ENCODE results near the gene RCN2. TPM values are rescaled to one million over a fixed set of nuclear protein-coding genes. Genes with fewer than 3 reads are reported as not detected.

Gene RCN2
- total and polyA plus RNA-seq, 2 experiments from 2014 or later = 170 to 327 TPM

DNA sequence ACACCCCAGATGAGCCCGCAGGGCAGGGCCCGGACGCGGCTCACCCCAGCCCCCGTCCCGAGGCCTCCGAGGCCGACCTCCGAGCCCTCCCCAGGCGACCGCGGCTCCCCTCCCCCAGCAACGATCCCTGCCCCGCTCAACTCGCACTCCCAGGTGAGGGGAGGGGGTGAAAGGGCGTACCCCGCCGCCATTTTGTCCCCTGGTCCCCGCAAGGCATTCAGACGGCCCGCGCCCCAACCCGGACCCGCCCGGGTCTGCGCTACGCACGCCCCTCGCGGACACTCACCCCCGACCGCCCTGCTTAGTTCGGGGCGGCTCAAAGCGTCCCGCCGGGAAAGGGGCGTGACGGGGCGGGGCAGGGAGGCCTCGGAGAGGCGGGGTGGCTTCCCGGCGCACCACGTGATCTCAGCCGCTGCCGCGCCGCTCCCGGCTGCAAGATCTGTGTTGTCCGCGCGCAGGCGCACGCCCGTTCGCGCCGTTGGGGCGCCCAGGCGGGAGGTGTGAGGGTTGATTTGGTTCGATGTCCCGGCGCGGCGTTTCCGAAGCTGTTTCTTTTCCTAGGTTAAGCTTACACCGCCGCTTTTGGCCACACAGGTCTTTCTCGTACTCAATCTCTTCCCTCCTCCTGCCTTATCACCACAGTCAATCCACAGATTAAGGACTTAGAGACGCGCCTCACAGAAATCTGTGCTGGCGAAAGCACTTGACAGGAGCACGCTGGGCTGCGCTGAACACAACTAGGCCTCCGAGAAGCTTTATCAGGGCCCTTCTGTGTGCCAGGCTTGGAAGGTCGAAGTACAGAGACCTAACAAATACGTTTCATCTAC lies 26.3 kb upstream of the RCN2 start, which contains the start of gene SCAPER:
TSS of gene SCAPER (minus strand) at position 328 of the 827 bp plus-strand sequence. CDS start 21,523 bp downstream, outside the sequence.
- peaks cover 13% of the 10 kb centered on the region for H3K27me3 Mint-ChIP-seq (ENCODE audit: insufficient read depth, low read depth, poor library complexity)
- H3K4me3 ChIP-seq = peak within 1 kb of the TSS; percentile 74
- ATAC-seq (peak; percentile 90), DNase-seq (ENCODE audit: low spot score) (peak; percentile 93)
- peak within 1 kb of the TSS; percentile 98 for H2AFZ ChIP-seq
- TF ChIP-seq POLR2AphosphoS5 (IDR thresholded peaks at IDR 0.05; ENCODE audit: low read depth) (peak; percentile 63), ZNF114 (CRISPR knock-in tag; IDR thresholded peaks at IDR 0.05) (no peak)
- peak within 1 kb of the TSS; percentile 93 for H3K27ac Mint-ChIP-seq
- peak within 1 kb of the TSS; percentile 81 for H3K27ac ChIP-seq (ENCODE audit: low read depth)
- H3K9me3 Mint-ChIP-seq = peaks cover 3% of the 10 kb centered on the region; the same call in 1 of the 3 replicates
- peaks cover 21% of the 10 kb centered on the region for H3K4me1 Mint-ChIP-seq
- peak within 1 kb of the TSS; percentile 89 for H3K4me3 Mint-ChIP-seq
- peaks cover 7% of the 10 kb centered on the region for H3K79me2 ChIP-seq (replicated peaks; ENCODE audit: insufficient read depth)
- H3K27me3 ChIP-seq (ENCODE audit: insufficient read depth) = peaks cover 15% of the 10 kb centered on the region
- H4K20me1 ChIP-seq (replicated peaks; ENCODE audit: insufficient read depth) = 0 out of 2 replicates have a peak, but pooled peaks cover 3% of the 10 kb centered on the region
- peak within 1 kb of the TSS; percentile 91 for H3K4me2 ChIP-seq
- no peaks in the 10 kb centered on the region for H3K9me2 ChIP-seq (ENCODE audit: insufficient read depth)
- H3K4me1 ChIP-seq (ENCODE audit: insufficient read depth) = peaks cover 19% of the 10 kb centered on the region
- peaks cover 7% of the 10 kb centered on the region; the same call in 1 of the 2 replicates for H3F3A ChIP-seq (replicated peaks; ENCODE audit: low read depth)
- H3K36me3 Mint-ChIP-seq (ENCODE audit: low read depth) = no peaks in the 10 kb centered on the region
- no peaks in the 10 kb centered on the region for H3K36me3 ChIP-seq (ENCODE audit: insufficient read depth)

- no peaks in the 10 kb centered on the region for H3K36me3 ChIP-seq (ENCODE audit: insufficient read depth)
- ATAC-seq (peak; percentile 5; the same call in 2 of the 3 replicates), DNase-seq (ENCODE audit: low spot score) (no peak)
- peak overlapping the region; percentile 91 for H3K4me2 ChIP-seq
- Mint-ChIP-seq H3K9me3 (peaks cover 3% of the 10 kb centered on the region; the same call in 1 of the 3 replicates), H3K4me1 (peaks cover 21% of the 10 kb centered on the region), H3K4me3 (peak overlapping the region; percentile 89), H3K27ac (peak overlapping the region; percentile 93; the same call in 1 of the 2 replicates), H3K36me3 (ENCODE audit: low read depth) (no peaks in the 10 kb centered on the region), H3K27me3 (ENCODE audit: insufficient read depth, low read depth, poor library complexity) (peaks cover 13% of the 10 kb centered on the region)
- peaks cover 19% of the 10 kb centered on the region for H3K4me1 ChIP-seq (ENCODE audit: insufficient read depth)
- H3K27me3 ChIP-seq (ENCODE audit: insufficient read depth) = peaks cover 15% of the 10 kb centered on the region
- H3K79me2 ChIP-seq (replicated peaks; ENCODE audit: insufficient read depth) = peaks cover 7% of the 10 kb centered on the region
- H3K9me2 ChIP-seq (ENCODE audit: insufficient read depth) = no peaks in the 10 kb centered on the region
- peak overlapping the region; percentile 98 for H2AFZ ChIP-seq
- 0 out of 2 replicates have a peak, but pooled peaks cover 3% of the 10 kb centered on the region for H4K20me1 ChIP-seq (replicated peaks; ENCODE audit: insufficient read depth)
- H3K27ac ChIP-seq (ENCODE audit: low read depth) = peak overlapping the region; percentile 81; the same call in 1 of the 2 replicates
- peaks cover 7% of the 10 kb centered on the region; the same call in 1 of the 2 replicates for H3F3A ChIP-seq (replicated peaks; ENCODE audit: low read depth)
- peak overlapping the region; percentile 74 for H3K4me3 ChIP-seq
- TF ChIP-seq EZH2phosphoT487 (IDR thresholded peaks at IDR 0.05; ENCODE audit: unreplicated experiment) (no peak), JUNB (IDR thresholded peaks at IDR 0.05; ENCODE audit: unreplicated experiment) (no peak), STAT1 (IDR thresholded peaks at IDR 0.05; ENCODE audit: unreplicated experiment) (no peak), CREB1 (CRISPR knock-in tag; IDR thresholded peaks at IDR 0.05; ENCODE audit: low read depth) (no peak), EZH2 (IDR thresholded peaks at IDR 0.05; ENCODE audit: low read depth, unreplicated experiment) (no peak), ETS1 (IDR thresholded peaks at IDR 0.05) (no peak), NANOG (IDR thresholded peaks at IDR 0.05; ENCODE audit: borderline replicate concordance) (no peak)
- TF ChIP-seq, protein P1, sequence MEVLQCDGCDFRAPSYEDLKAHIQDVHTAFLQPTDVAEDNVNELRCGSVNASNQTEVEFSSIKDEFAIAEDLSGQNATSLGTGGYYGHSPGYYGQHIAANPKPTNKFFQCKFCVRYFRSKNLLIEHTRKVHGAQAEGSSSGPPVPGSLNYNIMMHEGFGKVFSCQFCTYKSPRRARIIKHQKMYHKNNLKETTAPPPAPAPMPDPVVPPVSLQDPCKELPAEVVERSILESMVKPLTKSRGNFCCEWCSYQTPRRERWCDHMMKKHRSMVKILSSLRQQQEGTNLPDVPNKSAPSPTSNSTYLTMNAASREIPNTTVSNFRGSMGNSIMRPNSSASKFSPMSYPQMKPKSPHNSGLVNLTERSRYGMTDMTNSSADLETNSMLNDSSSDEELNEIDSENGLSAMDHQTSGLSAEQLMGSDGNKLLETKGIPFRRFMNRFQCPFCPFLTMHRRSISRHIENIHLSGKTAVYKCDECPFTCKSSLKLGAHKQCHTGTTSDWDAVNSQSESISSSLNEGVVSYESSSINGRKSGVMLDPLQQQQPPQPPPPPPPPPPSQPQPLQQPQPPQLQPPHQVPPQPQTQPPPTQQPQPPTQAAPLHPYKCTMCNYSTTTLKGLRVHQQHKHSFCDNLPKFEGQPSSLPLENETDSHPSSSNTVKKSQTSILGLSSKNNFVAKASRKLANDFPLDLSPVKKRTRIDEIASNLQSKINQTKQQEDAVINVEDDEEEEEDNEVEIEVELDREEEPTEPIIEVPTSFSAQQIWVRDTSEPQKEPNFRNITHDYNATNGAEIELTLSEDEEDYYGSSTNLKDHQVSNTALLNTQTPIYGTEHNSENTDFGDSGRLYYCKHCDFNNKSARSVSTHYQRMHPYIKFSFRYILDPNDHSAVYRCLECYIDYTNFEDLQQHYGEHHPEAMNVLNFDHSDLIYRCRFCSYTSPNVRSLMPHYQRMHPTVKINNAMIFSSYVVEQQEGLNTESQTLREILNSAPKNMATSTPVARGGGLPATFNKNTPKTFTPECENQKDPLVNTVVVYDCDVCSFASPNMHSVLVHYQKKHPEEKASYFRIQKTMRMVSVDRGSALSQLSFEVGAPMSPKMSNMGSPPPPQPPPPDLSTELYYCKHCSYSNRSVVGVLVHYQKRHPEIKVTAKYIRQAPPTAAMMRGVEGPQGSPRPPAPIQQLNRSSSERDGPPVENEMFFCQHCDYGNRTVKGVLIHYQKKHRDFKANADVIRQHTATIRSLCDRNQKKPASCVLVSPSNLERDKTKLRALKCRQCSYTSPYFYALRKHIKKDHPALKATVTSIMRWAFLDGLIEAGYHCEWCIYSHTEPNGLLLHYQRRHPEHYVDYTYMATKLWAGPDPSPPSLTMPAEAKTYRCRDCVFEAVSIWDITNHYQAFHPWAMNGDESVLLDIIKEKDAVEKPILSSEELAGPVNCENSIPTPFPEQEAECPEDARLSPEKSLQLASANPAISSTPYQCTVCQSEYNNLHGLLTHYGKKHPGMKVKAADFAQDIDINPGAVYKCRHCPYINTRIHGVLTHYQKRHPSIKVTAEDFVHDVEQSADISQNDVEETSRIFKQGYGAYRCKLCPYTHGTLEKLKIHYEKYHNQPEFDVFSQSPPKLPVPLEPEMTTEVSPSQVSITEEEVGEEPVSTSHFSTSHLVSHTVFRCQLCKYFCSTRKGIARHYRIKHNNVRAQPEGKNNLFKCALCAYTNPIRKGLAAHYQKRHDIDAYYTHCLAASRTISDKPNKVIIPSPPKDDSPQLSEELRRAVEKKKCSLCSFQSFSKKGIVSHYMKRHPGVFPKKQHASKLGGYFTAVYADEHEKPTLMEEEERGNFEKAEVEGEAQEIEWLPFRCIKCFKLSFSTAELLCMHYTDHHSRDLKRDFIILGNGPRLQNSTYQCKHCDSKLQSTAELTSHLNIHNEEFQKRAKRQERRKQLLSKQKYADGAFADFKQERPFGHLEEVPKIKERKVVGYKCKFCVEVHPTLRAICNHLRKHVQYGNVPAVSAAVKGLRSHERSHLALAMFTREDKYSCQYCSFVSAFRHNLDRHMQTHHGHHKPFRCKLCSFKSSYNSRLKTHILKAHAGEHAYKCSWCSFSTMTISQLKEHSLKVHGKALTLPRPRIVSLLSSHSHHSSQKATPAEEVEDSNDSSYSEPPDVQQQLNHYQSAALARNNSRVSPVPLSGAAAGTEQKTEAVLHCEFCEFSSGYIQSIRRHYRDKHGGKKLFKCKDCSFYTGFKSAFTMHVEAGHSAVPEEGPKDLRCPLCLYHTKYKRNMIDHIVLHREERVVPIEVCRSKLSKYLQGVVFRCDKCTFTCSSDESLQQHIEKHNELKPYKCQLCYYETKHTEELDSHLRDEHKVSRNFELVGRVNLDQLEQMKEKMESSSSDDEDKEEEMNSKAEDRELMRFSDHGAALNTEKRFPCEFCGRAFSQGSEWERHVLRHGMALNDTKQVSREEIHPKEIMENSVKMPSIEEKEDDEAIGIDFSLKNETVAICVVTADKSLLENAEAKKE (CRISPR knock-in tag; IDR thresholded peaks at IDR 0.05) = no peak
Measured at GRCh38 chr15:76905855-76906254, 25.7 kb upstream of the RCN2 start.
